ENCODE measurements around the gene NT5C1B.

Gene NT5C1B

GRCh38 chr2:18611604-18612003 is 22.2 kb upstream of the NT5C1B start:
- TF ChIP-seq CTCF (conservative IDR thresholded peaks at IDR 0.05; ENCODE audit: low read depth, low read length) = no peak
- H3K4me3 ChIP-seq (ENCODE audit: low read length) = no peak overlapping the region
- DNase-seq (ENCODE audit: low read depth) = no peak

- no peak for TF ChIP-seq CTCF (conservative IDR thresholded peaks at IDR 0.05; ENCODE audit: low read depth, low read length)
- no peak overlapping the region for H3K4me3 ChIP-seq (ENCODE audit: low read length)
- no peak for DNase-seq (ENCODE audit: low read depth)
Measured at GRCh38 chr2:18611184-18611583, 21.8 kb upstream of the NT5C1B start.

GRCh38 chr2:18610651-18611050 is 21.3 kb upstream of the NT5C1B start:
- TF ChIP-seq CTCF (conservative IDR thresholded peaks at IDR 0.05; ENCODE audit: low read depth, low read length) = no peak
- no peak overlapping the region for H3K4me3 ChIP-seq (ENCODE audit: low read length)
- DNase-seq (ENCODE audit: low read depth) = no peak

- no peak for TF ChIP-seq CTCF (conservative IDR thresholded peaks at IDR 0.05; ENCODE audit: low read depth, low read length)
- DNase-seq (ENCODE audit: low read depth) = no peak
- no peak overlapping the region for H3K4me3 ChIP-seq (ENCODE audit: low read length)
Measured at GRCh38 chr2:18610090-18610489, 20.7 kb upstream of the NT5C1B start.

GRCh38 chr2:18605115-18605514 is 15.7 kb upstream of the NT5C1B start:
- H3K4me3 ChIP-seq (ENCODE audit: low read length) = no peak overlapping the region
- no peak for TF ChIP-seq CTCF (conservative IDR thresholded peaks at IDR 0.05; ENCODE audit: low read depth, low read length)
- DNase-seq (ENCODE audit: low read depth) = no peak

- H3K4me3 ChIP-seq (ENCODE audit: low read length) = no peak overlapping the region
- no peak for DNase-seq (ENCODE audit: low read depth)
- TF ChIP-seq CTCF (conservative IDR thresholded peaks at IDR 0.05; ENCODE audit: low read depth, low read length) = no peak
Measured at GRCh38 chr2:18604531-18604885, 15.1 kb upstream of the NT5C1B start.

GRCh38 chr2:18603854-18604530 is 14.6 kb upstream of the NT5C1B start:
- no peak for TF ChIP-seq CTCF (conservative IDR thresholded peaks at IDR 0.05; ENCODE audit: low read depth, low read length)
- no peak for DNase-seq (ENCODE audit: low read depth)
- no peak overlapping the region for H3K4me3 ChIP-seq (ENCODE audit: low read length)

All from retinal pigment epithelial cell (primary cell).